Measurements from ENCODE around the gene CD2. TPM values are rescaled to one million over a fixed set of nuclear protein-coding genes. Genes with fewer than 3 reads are reported as not detected.
"Not testable (repeated sequence)": the region's sequence is repeated elsewhere in the genome, so short reads cannot be mapped to it uniquely, and the experiment has no call there.

CD2 gene
- total RNA-seq, 2 experiments from 2014 or later: 150 to 151 TPM

DNA sequence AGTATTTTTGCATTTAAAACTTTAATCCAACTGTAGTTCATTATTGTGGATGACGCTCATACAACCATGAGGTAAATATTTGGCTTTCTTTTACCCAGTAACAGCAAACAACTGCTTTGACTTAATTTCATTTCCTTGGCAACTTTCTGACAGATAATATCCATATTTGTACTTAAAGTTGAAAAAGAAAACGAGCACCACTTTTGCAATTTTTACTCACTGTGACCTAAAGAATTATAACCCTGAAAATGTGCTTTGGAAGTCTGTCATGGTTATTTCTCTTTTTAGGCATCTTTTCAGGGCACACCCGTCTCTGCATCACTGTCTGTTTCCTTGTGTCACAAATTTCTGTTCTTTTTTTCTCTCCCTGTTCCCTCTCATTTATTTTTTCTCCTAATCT, 918 bp upstream of the CD2 start:
- peaks cover 48% of the 10 kb centered on the region for H3K4me1 Mint-ChIP-seq (ENCODE audit: low read depth)
- DNase-seq: no peak
- Histone ChIP-seq H3K27me3 (ENCODE audit: control insufficient read depth in 1 of 2, insufficient read depth in 2 of 2, low read length in 2 of 2) (no peaks in the 10 kb centered on the region), H3K9me3 (ENCODE audit: control insufficient read depth in 1 of 2, insufficient read depth in 1 of 2, low read length in 2 of 2) (peaks cover 1 to 17% of the 10 kb centered on the region in 2 experiments), H3K4me1 (ENCODE audit: insufficient read depth, low read length) (peaks cover 18% of the 10 kb centered on the region), H3K27ac (ENCODE audit: low read depth in 1 of 2, low read length in 2 of 2) (peak overlapping the region; percentile 81 to 82), H3K36me3 (ENCODE audit: insufficient read depth, low read length) (peaks cover 5% of the 10 kb centered on the region), H3K4me3 (ENCODE audit: low read length) (no peak overlapping the region)
- no peaks in the 10 kb centered on the region for H3K27me3 Mint-ChIP-seq
- intact Hi-C loops (cut with DNase I, micrococcal nuclease): loop anchor here (5.0 to 10.0 kb wide), 3 partner anchors 64 to 851 kb away; partner anchors contain the start of gene TENT5C (in 1 of the 2)
- peaks cover 69% of the 10 kb centered on the region for H3K36me3 Mint-ChIP-seq (ENCODE audit: low read depth)
- peak overlapping the region; percentile 99 for H3K27ac Mint-ChIP-seq
- ChIA-PET CTCF (interaction anchor here (1.2 to 4.1 kb wide), 3 partner anchors 13 to 65 kb away, joined by 3 to 33 read pairs (median 10); no protein-coding TSS in a partner anchor), POLR2A (interaction anchor here (1.0 to 11.7 kb wide), 5 partner anchors 14 to 234 kb away, joined by 3 to 412 read pairs (median 18); no protein-coding TSS in a partner anchor)
- no peaks in the 10 kb centered on the region for H3K9me3 Mint-ChIP-seq
- H3K4me3 Mint-ChIP-seq: peak overlapping the region; percentile 97
- ATAC-seq (ENCODE audit: poor library complexity): no peak
- TF ChIP-seq, protein P1, sequence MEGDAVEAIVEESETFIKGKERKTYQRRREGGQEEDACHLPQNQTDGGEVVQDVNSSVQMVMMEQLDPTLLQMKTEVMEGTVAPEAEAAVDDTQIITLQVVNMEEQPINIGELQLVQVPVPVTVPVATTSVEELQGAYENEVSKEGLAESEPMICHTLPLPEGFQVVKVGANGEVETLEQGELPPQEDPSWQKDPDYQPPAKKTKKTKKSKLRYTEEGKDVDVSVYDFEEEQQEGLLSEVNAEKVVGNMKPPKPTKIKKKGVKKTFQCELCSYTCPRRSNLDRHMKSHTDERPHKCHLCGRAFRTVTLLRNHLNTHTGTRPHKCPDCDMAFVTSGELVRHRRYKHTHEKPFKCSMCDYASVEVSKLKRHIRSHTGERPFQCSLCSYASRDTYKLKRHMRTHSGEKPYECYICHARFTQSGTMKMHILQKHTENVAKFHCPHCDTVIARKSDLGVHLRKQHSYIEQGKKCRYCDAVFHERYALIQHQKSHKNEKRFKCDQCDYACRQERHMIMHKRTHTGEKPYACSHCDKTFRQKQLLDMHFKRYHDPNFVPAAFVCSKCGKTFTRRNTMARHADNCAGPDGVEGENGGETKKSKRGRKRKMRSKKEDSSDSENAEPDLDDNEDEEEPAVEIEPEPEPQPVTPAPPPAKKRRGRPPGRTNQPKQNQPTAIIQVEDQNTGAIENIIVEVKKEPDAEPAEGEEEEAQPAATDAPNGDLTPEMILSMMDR (IDR thresholded peaks at IDR 0.05): no peak

DNA sequence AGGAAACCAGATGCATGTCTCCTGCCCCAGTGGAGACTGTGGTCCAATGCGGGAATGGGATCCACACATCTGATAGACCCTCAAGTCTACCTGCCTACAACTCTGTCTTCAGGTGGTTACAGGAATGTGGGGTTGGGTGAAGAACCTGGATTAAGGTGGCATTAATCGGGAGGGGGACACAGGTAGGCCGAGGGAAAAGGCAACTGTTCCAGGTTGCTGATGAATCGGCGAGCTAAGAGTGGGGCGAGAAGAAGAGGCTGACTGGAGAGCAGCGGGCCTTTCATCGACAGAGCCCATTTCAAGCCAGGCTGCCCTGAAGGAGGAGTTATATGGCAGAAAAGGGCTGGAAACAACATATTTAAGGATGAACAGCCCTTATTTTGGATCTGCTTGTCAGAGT, 836 bp downstream of the CD2 start:
- Histone ChIP-seq H3K4me3 (ENCODE audit: low read length) (peak overlapping the region; percentile 78), H3K27ac (ENCODE audit: low read depth in 1 of 2, low read length in 2 of 2) (peak overlapping the region; percentile 81 to 82)

DNA sequence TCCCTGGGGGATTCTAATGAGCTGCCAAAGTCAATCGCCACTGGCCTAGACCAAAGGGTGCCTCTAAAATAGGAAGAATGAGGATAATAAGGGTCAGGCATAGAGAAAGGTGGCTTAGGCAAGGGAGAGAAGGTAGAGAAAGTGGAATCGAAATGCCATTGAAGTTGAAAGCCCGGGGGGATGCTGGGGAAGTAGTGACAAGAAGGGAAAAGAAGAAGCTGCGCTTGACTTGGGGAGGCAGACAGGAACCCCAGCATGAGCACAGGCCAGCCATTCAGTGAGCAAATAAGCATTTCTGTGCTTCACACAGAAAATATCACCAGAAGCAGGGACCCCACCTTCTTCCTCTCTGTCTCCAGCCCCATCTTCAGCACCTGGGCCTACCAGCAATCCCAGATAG, 1.5 kb downstream of the CD2 start:
- intact Hi-C loops (cut with DNase I, micrococcal nuclease): loop anchor here (1.0 to 10.0 kb wide), 3 partner anchors 10 to 849 kb away; partner anchors contain the start of gene TENT5C (in 1 of the 2)
- ChIA-PET POLR2A (interaction anchor here (1.2 to 11.7 kb wide), 8 partner anchors 13 to 304 kb away, joined by 3 to 412 read pairs (median 16); partner anchors contain the start of gene TTF2), CTCF (interaction anchor here (0.9 to 4.1 kb wide), 4 partner anchors 8 to 71 kb away, joined by 4 to 33 read pairs (median 7); no protein-coding TSS in a partner anchor)
- peak overlapping the region; percentile 78 for H3K4me3 ChIP-seq (ENCODE audit: low read length)
- DNase-seq (peak in 2 of 14 experiments; percentile 40 to 55), ATAC-seq (ENCODE audit: poor library complexity) (peak; percentile 10)
- Mint-ChIP-seq H3K9me3 (no peaks in the 10 kb centered on the region), H3K27me3 (no peaks in the 10 kb centered on the region), H3K4me3 (peak overlapping the region; percentile 97), H3K36me3 (ENCODE audit: low read depth) (peaks cover 71% of the 10 kb centered on the region), H3K4me1 (ENCODE audit: low read depth) (peaks cover 62% of the 10 kb centered on the region), H3K27ac (peak overlapping the region; percentile 99)
- H3K36me3 ChIP-seq (ENCODE audit: insufficient read depth, low read length): peaks cover 25% of the 10 kb centered on the region
- peak overlapping the region; percentile 81 to 82 for H3K27ac ChIP-seq (ENCODE audit: low read depth in 1 of 2, low read length in 2 of 2)
- no peaks in the 10 kb centered on the region for H3K9me3 ChIP-seq (ENCODE audit: control insufficient read depth in 1 of 2, insufficient read depth in 1 of 2, low read length in 2 of 2)
- H3K4me1 ChIP-seq (ENCODE audit: insufficient read depth, low read length): peaks cover 29% of the 10 kb centered on the region
- no peaks in the 10 kb centered on the region for H3K27me3 ChIP-seq (ENCODE audit: control insufficient read depth in 1 of 2, insufficient read depth in 2 of 2, low read length in 2 of 2)
- TF ChIP-seq, protein P1 (IDR thresholded peaks at IDR 0.05): no peak

More for the DNA sequence above, 836 bp downstream of the CD2 start:
- CTCF ChIA-PET: interaction anchor here (0.6 to 4.1 kb wide), 7 partner anchors 9 to 72 kb away, joined by 3 to 33 read pairs (median 5); no protein-coding TSS in a partner anchor
- no peaks in the 10 kb centered on the region for H3K9me3 ChIP-seq (ENCODE audit: control insufficient read depth in 1 of 2, insufficient read depth in 1 of 2, low read length in 2 of 2)
- POLR2A ChIA-PET: interaction anchor here (0.6 to 11.7 kb wide), 11 partner anchors 13 to 902 kb away, joined by 3 to 412 read pairs (median 13); partner anchors contain the start of gene TTF2
- Mint-ChIP-seq H3K4me1 (ENCODE audit: low read depth) (peaks cover 59% of the 10 kb centered on the region), H3K4me3 (peak overlapping the region; percentile 97), H3K27ac (peak overlapping the region; percentile 99), H3K9me3 (no peaks in the 10 kb centered on the region), H3K27me3 (no peaks in the 10 kb centered on the region), H3K36me3 (ENCODE audit: low read depth) (peaks cover 69% of the 10 kb centered on the region)
- H3K36me3 ChIP-seq (ENCODE audit: insufficient read depth, low read length): peaks cover 19% of the 10 kb centered on the region
- H3K27me3 ChIP-seq (ENCODE audit: control insufficient read depth in 1 of 2, insufficient read depth in 2 of 2, low read length in 2 of 2): no peaks in the 10 kb centered on the region
- intact Hi-C loops (cut with DNase I, micrococcal nuclease): loop anchor here (1.0 to 10.0 kb wide), 3 partner anchors 10 to 850 kb away; partner anchors contain the start of gene TENT5C (in 1 of the 2)
- TF ChIP-seq, protein P1 (IDR thresholded peaks at IDR 0.05): no peak
- peaks cover 25% of the 10 kb centered on the region for H3K4me1 ChIP-seq (ENCODE audit: insufficient read depth, low read length)
- DNase-seq (peak in 2 of 14 experiments; percentile 23 to 49), ATAC-seq (ENCODE audit: poor library complexity) (no peak)

DNA sequence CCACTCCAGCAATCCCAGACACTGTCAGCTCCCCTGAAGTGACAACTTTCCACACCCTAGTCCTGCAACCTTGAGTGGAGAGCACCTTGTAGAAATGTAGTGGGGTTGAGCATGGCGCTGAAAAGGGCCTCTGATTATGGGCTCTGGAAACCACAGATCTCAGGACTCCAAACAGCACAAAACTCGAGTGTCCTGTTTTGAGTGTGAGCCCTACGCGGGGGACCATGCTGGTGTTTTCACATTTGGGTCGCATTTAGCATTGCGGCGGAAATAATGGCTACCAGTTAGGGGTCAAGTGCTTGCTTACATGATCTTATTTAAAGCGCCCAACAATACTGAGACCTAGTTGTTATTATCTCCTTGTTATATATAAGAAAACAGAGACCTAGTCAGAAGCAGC, 1.9 kb downstream of the CD2 start:
- CTCF ChIA-PET: interaction anchor here (0.9 to 4.1 kb wide), 4 partner anchors 7 to 71 kb away, joined by 4 to 33 read pairs (median 6); no protein-coding TSS in a partner anchor
- H3K36me3 Mint-ChIP-seq (ENCODE audit: low read depth): peaks cover 72% of the 10 kb centered on the region
- peaks cover 29% of the 10 kb centered on the region for H3K36me3 ChIP-seq (ENCODE audit: insufficient read depth, low read length)
- ATAC-seq (ENCODE audit: poor library complexity); H3K27me3 ChIP-seq (ENCODE audit: control insufficient read depth in 1 of 2, insufficient read depth in 2 of 2, low read length in 2 of 2); H3K27me3 Mint-ChIP-seq; H3K9me3 Mint-ChIP-seq; H3K9me3 ChIP-seq (ENCODE audit: control insufficient read depth in 1 of 2, insufficient read depth in 1 of 2, low read length in 2 of 2): not testable (repeated sequence)
- H3K4me1 ChIP-seq (ENCODE audit: insufficient read depth, low read length): peaks cover 29% of the 10 kb centered on the region
- DNase-seq: peak in 3 of 14 experiments; percentile 22 to 41 (median 39)
- peak overlapping the region; percentile 99 for H3K27ac Mint-ChIP-seq
- peaks cover 62% of the 10 kb centered on the region for H3K4me1 Mint-ChIP-seq (ENCODE audit: low read depth)
- intact Hi-C loops (cut with DNase I, micrococcal nuclease): loop anchor here in 1 of 2 experiments (10.0 kb wide), 1 partner anchor 849 kb away; the partner anchor contains the start of gene TENT5C
- peak overlapping the region; percentile 78 for H3K4me3 ChIP-seq (ENCODE audit: low read length)
- POLR2A ChIA-PET: interaction anchor here (1.2 to 11.7 kb wide), 8 partner anchors 12 to 304 kb away, joined by 3 to 412 read pairs (median 16); partner anchors contain the start of gene TTF2
- H3K4me3 Mint-ChIP-seq: peak overlapping the region; percentile 97
- H3K27ac ChIP-seq (ENCODE audit: low read depth in 1 of 2, low read length in 2 of 2): peak overlapping the region; percentile 81 to 82
